IMR-90 (cell line): ENCODE data around the gene ZNF587. TPM values are rescaled to one million over a fixed set of nuclear protein-coding genes. Genes with fewer than 3 reads are reported as not detected.
A peak's percentile ranks its signal among the peaks of the same experiment; 100 is the strongest.

ENCODE experiments used
- ATAC-seq: fragments of 200-7000 bp; cut with Tn5 transposase; 2 replicates; pipeline ENCODE4 v1.9.1; 2020; ENCODE audit warnings: low read depth, mild to moderate bottlenecking, moderate library complexity
- BruUV-seq: library from RNA; stranded (reverse); fragments of 400-500 nt; replicated peaks from 2 replicates; lab custom pipeline; 2021; lab: Mats Ljungman, UMichigan
- CTCF ChIA-PET: fragments of 300-600 bp; formaldehyde crosslinking; extraction: SDS; loops from one replicate; lab custom pipeline; 2021; ENCODE audit warnings: antibody characterized with exemption; lab: Yijun Ruan, JAX
- POLR2A ChIA-PET: fragments of 300-600 bp; sonication (Branson Sonifier 250); formaldehyde crosslinking; loops from one replicate; lab custom pipeline; 2022; ENCODE audit warnings: antibody characterized with exemption; ENCODE audit not compliant: unreplicated experiment; lab: Charles Lee
- DNase-seq: peaks from one replicate; pipeline ENCODE4 v3.0.0; 2013
- H2AFZ ChIP-seq: replicated peaks from 2 replicates; pipeline ENCODE3; 2013; ENCODE audit warnings: low read length, mild to moderate bottlenecking; ENCODE audit not compliant: poor library complexity
- H2AK5ac ChIP-seq: 2 replicates; pipeline ENCODE4 v1.6.1; 2013; ENCODE audit warnings: low read depth, low read length, inconsistent platforms
- H2AK9ac ChIP-seq: replicated peaks from 2 replicates; pipeline ENCODE3; 2013; ENCODE audit warnings: mild to moderate bottlenecking, low read depth, low read length, moderate library complexity; ENCODE audit not compliant: poor library complexity
- H2BK120ac ChIP-seq: 2 replicates; pipeline ENCODE4 v1.6.1; 2013; ENCODE audit warnings: low read depth, low read length, inconsistent platforms
- H2BK15ac ChIP-seq: 3 replicates; pipeline ENCODE4 v1.6.1; 2013; ENCODE audit warnings: low read depth, low read length, inconsistent platforms
- H2BK20ac ChIP-seq: 2 replicates; pipeline ENCODE4 v1.6.1; 2013; ENCODE audit warnings: low read depth, mild to moderate bottlenecking, inconsistent platforms, low read length, moderate library complexity
- H2BK5ac ChIP-seq: 2 replicates; pipeline ENCODE4 v1.6.1; 2013; ENCODE audit warnings: mild to moderate bottlenecking, low read depth, low read length, inconsistent platforms; ENCODE audit not compliant: poor library complexity, severe bottlenecking
- H3K14ac ChIP-seq: replicated peaks from 2 replicates; pipeline ENCODE4 v1.6.1; 2013; ENCODE audit warnings: low read depth, low read length, inconsistent platforms
- H3K18ac ChIP-seq: 2 replicates; pipeline ENCODE4 v1.6.1; 2013; ENCODE audit warnings: low read depth, low read length, control low read depth
- H3K23ac ChIP-seq: 2 replicates; pipeline ENCODE4 v1.6.1; 2013; ENCODE audit warnings: low read depth, low read length, inconsistent platforms
- H3K27ac ChIP-seq: 2 replicates; pipeline ENCODE4 v1.5.1; 2013; ENCODE audit warnings: mild to moderate bottlenecking, control low read depth, low read length; ENCODE audit not compliant: insufficient read depth
- H3K27me3 ChIP-seq: 2 replicates; pipeline ENCODE4 v1.6.1; 2013; ENCODE audit warnings: low read length; ENCODE audit not compliant: control insufficient read depth, insufficient read depth
- H3K36me3 ChIP-seq: 2 replicates; pipeline ENCODE4 v1.6.1; 2013; ENCODE audit warnings: low read length, mixed read lengths; ENCODE audit not compliant: control insufficient read depth, insufficient read depth
- H3K4ac ChIP-seq: 2 replicates; pipeline ENCODE4 v1.6.1; 2013; ENCODE audit warnings: low read depth, low read length, inconsistent platforms
- H3K4me1 ChIP-seq: 2 replicates; pipeline ENCODE4 v1.6.1; 2013; ENCODE audit warnings: low read length, mixed read lengths; ENCODE audit not compliant: control insufficient read depth, insufficient read depth
- H3K4me2 ChIP-seq: 2 replicates; pipeline ENCODE4 v1.6.1; 2013; ENCODE audit warnings: low read depth, mild to moderate bottlenecking, control low read depth, low read length, moderate library complexity
- H3K4me3 ChIP-seq: 2 replicates; pipeline ENCODE4 v1.5.1; 2013; ENCODE audit warnings: low read depth, mild to moderate bottlenecking, control low read depth, low read length, moderate library complexity; ENCODE audit not compliant: insufficient read depth
- H3K56ac ChIP-seq: 2 replicates; pipeline ENCODE4 v1.6.1; 2013; ENCODE audit warnings: low read length, inconsistent platforms; ENCODE audit not compliant: insufficient read depth; ENCODE audit errors: extremely low read depth
- H3K79me1 ChIP-seq, 2 experiments: 2 replicates each; pipeline ENCODE4 v1.6.1; 2013; ENCODE audit warnings: low read length in 2 of 2, inconsistent platforms in 1 of 2, low read depth in 1 of 2
- H3K9ac ChIP-seq: 2 replicates; pipeline ENCODE4 v1.6.1; 2013; ENCODE audit warnings: low read depth, low read length, control low read depth
- H3K9me1 ChIP-seq: 2 replicates; pipeline ENCODE4 v1.6.1; 2013; ENCODE audit warnings: low read length, inconsistent platforms; ENCODE audit not compliant: insufficient read depth
- H3K9me3 ChIP-seq: 2 replicates; pipeline ENCODE4 v1.6.1; 2013; ENCODE audit warnings: low read length; ENCODE audit not compliant: control insufficient read depth, insufficient read depth
- H4K20me1 ChIP-seq: 2 replicates; pipeline ENCODE4 v1.6.1; 2013; ENCODE audit warnings: low read length, inconsistent platforms; ENCODE audit not compliant: insufficient read depth
- H4K5ac ChIP-seq: 2 replicates; pipeline ENCODE4 v1.6.1; 2013; ENCODE audit warnings: mild to moderate bottlenecking, low read depth, low read length, control low read depth
- H4K8ac ChIP-seq, 2 experiments: 2 replicates each; pipeline ENCODE4 v1.6.1; 2013; ENCODE audit warnings: low read depth in 2 of 2, low read length in 2 of 2, control low read depth in 1 of 2, inconsistent platforms in 1 of 2
- H4K91ac ChIP-seq: 2 replicates; pipeline ENCODE4 v1.6.1; 2013; ENCODE audit warnings: low read depth, low read length, inconsistent platforms; ENCODE audit not compliant: insufficient read depth
- BHLHE40 ChIP-seq: fragments of 150-350 bp; IDR thresholded peaks from 2 replicates; pipeline ENCODE4 v1.6.1; 2016; ENCODE audit warnings: mild to moderate bottlenecking, low read depth, low read length
- CEBPB ChIP-seq: IDR thresholded peaks from 2 replicates; pipeline ENCODE4 v1.6.1; 2012; ENCODE audit warnings: low read depth, low read length, improper control_type of control experiment
- CHD1 ChIP-seq: IDR thresholded peaks from 2 replicates; pipeline ENCODE4 v1.6.1; 2012; ENCODE audit warnings: low read depth, low read length, improper control_type of control experiment
- ELK1 ChIP-seq: fragments of 150-350 bp; IDR thresholded peaks from 2 replicates; pipeline ENCODE4 v1.6.1; 2016; ENCODE audit warnings: low read depth, mild to moderate bottlenecking, low read length, moderate library complexity, borderline replicate concordance
- FOS ChIP-seq: fragments of 150-350 bp; IDR thresholded peaks from 2 replicates; pipeline ENCODE4 v1.6.1; 2016; ENCODE audit warnings: low read depth, low read length
- MAFK ChIP-seq: IDR thresholded peaks from 2 replicates; pipeline ENCODE4 v1.6.1; 2012; ENCODE audit warnings: low read depth, low read length, improper control_type of control experiment
- MAZ ChIP-seq: IDR thresholded peaks from 2 replicates; pipeline ENCODE4 v1.6.1; 2012; ENCODE audit warnings: low read depth, mild to moderate bottlenecking, low read length, improper control_type of control experiment, moderate library complexity, borderline replicate concordance
- NFE2L2 ChIP-seq: fragments of 150-350 bp; IDR thresholded peaks from 2 replicates; pipeline ENCODE4 v1.6.1; 2016; ENCODE audit warnings: low read depth, mild to moderate bottlenecking, low read length
- RAD21 ChIP-seq: IDR thresholded peaks from 2 replicates; pipeline ENCODE4 v1.6.1; 2012; ENCODE audit warnings: low read length, improper control_type of control experiment
- RCOR1 ChIP-seq: IDR thresholded peaks from 2 replicates; pipeline ENCODE4 v1.6.1; 2012; ENCODE audit warnings: mild to moderate bottlenecking, low read length, improper control_type of control experiment; ENCODE audit not compliant: insufficient replicate concordance
- RFX5 ChIP-seq: IDR thresholded peaks from 2 replicates; pipeline ENCODE4 v1.8.0; 2012; ENCODE audit warnings: low read depth, mild to moderate bottlenecking, low read length, moderate library complexity
- WGBS, 2 experiments: methylation state at CpG; one replicate each; pipeline versions ENCODE4 v1.1.5 to v1.1.7; 2013; ENCODE audit warnings: missing lambda C conversion rate in 2 of 2; ENCODE audit not compliant: insufficient read length in 1 of 2; ENCODE audit errors: extremely low coverage in 2 of 2; 5-methylcytosine and 5-hydroxymethylcytosine counted together
- dilution Hi-C: fragments of 300-500 bp; cut with HindIII; formaldehyde crosslinking; loops from one replicate; pipeline ENCODE4 v1.14.3; 2018; ENCODE audit warnings: low sequenced_read_pairs; ENCODE audit not compliant: unreplicated experiment
- in situ Hi-C: fragments of 300-500 bp; cut with MboI; formaldehyde crosslinking; loops from 3 replicates; pipeline ENCODE4 v1.14.3; 2019; ENCODE audit warnings: low sequenced_read_pairs, inconsistent platforms, mixed read lengths
- intact Hi-C: fragments of 100-400 bp; cut with micrococcal nuclease; formaldehyde crosslinking; loops from 2 replicates; pipeline ENCODE4 v1.10.0; 2022
- polyA plus RNA-seq, 3 experiments: library from polyadenylated mRNA; depleted of rRNA; stranded (reverse); fragments of >200 nt; gene quantifications; 2 replicates each; pipeline ENCODE4 v1.2.3, GENCODE V29; 2012; ENCODE audit warnings: low replicate concordance in 1 of 3
- total RNA-seq: library from RNA; depleted of rRNA; stranded (reverse); fragments of >200 nt; gene quantifications from 2 replicates; pipeline ENCODE4 v1.2.3, GENCODE V29; 2012
- TF ChIP-seq, protein P1 (sequence below): fragments of 150-350 bp; IDR thresholded peaks from 2 replicates; pipeline ENCODE4 v1.6.1; 2017; ENCODE audit warnings: mild to moderate bottlenecking, antibody characterized with exemption, low read length, low read depth
- TF ChIP-seq, protein P2 (sequence below): conservative IDR thresholded peaks from 2 replicates; pipeline ENCODE4 v1.5.1; 2012; ENCODE audit warnings: mild to moderate bottlenecking, low read depth, low read length, improper control_type of control experiment

ZNF587 gene
- total and polyA plus RNA-seq, 2 of the 4 experiments (the other 2 are of a cell fraction) = 14.0 to 43.7 TPM

GRCh38 chr19:57818378-57818777, 31.3 kb upstream of the ZNF587 start:
- no peak overlapping the region for H2BK20ac ChIP-seq
- H2BK5ac ChIP-seq = no peak overlapping the region
- H3K9ac ChIP-seq = no peak overlapping the region
- TF ChIP-seq MAZ (no peak), MAFK (no peak), CHD1 (no peak), NFE2L2 (no peak), RAD21 (no peak), BHLHE40 (no peak), FOS (no peak), RFX5 (no peak), CEBPB (no peak), ELK1 (no peak), RCOR1 (no peak)
- TF ChIP-seq, protein P1, sequence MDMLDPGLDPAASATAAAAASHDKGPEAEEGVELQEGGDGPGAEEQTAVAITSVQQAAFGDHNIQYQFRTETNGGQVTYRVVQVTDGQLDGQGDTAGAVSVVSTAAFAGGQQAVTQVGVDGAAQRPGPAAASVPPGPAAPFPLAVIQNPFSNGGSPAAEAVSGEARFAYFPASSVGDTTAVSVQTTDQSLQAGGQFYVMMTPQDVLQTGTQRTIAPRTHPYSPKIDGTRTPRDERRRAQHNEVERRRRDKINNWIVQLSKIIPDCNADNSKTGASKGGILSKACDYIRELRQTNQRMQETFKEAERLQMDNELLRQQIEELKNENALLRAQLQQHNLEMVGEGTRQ = no peak
- TF ChIP-seq, protein P2, sequence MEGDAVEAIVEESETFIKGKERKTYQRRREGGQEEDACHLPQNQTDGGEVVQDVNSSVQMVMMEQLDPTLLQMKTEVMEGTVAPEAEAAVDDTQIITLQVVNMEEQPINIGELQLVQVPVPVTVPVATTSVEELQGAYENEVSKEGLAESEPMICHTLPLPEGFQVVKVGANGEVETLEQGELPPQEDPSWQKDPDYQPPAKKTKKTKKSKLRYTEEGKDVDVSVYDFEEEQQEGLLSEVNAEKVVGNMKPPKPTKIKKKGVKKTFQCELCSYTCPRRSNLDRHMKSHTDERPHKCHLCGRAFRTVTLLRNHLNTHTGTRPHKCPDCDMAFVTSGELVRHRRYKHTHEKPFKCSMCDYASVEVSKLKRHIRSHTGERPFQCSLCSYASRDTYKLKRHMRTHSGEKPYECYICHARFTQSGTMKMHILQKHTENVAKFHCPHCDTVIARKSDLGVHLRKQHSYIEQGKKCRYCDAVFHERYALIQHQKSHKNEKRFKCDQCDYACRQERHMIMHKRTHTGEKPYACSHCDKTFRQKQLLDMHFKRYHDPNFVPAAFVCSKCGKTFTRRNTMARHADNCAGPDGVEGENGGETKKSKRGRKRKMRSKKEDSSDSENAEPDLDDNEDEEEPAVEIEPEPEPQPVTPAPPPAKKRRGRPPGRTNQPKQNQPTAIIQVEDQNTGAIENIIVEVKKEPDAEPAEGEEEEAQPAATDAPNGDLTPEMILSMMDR = no peak
- DNase-seq (no peak), ATAC-seq (no peak)
- H3K4ac ChIP-seq = no peak overlapping the region
- in situ Hi-C loops (no loop called here), dilution Hi-C loops (no loop called here), intact Hi-C loops (no loop called here)
- BruUV-seq = no TSS peak
- peaks cover 4% of the 10 kb centered on the region for H3K9me1 ChIP-seq
- no peak overlapping the region for H3K56ac ChIP-seq
- ChIA-PET CTCF (no interaction called here), POLR2A (no interaction called here)
- H2BK15ac ChIP-seq = no peak overlapping the region
- no peak overlapping the region for H3K27ac ChIP-seq
- H2BK120ac ChIP-seq = no peak overlapping the region
- no peak overlapping the region for H3K4me3 ChIP-seq
- no peaks in the 10 kb centered on the region; the same call in 1 of the 2 replicates for H4K20me1 ChIP-seq
- H3K4me1 ChIP-seq = peaks cover 5% of the 10 kb centered on the region
- no peak overlapping the region for H3K18ac ChIP-seq
- no peak overlapping the region for H4K5ac ChIP-seq
- H2AK5ac ChIP-seq = peak overlapping the region; percentile 60; the same call in 1 of the 2 replicates
- 100% methylated on average over 4 of the region's 7 CpGs; no CpG with 5 or more reads in 1 of the 2 experiments for WGBS, 2 experiments
- no peak overlapping the region for H2AFZ ChIP-seq
- no peak overlapping the region for H3K4me2 ChIP-seq
- H3K23ac ChIP-seq = 0 out of 2 replicates have a peak overlapping the region, but pooled peaks have one; percentile 51
- no peak overlapping the region for H2AK9ac ChIP-seq
- H3K14ac ChIP-seq = no peak overlapping the region
- peak overlapping the region; percentile 7 to 37; a peak in 3 of 4 replicates for H4K8ac ChIP-seq
- H3K36me3 ChIP-seq = no peaks in the 10 kb centered on the region; the same call in 1 of the 2 replicates
- no peaks in the 10 kb centered on the region for H3K9me3 ChIP-seq
- no peak overlapping the region for H4K91ac ChIP-seq
- peaks cover 4 to 62% of the 10 kb centered on the region in 2 experiments; a peak in 3 of 4 replicates for H3K79me1 ChIP-seq
- H3K27me3 ChIP-seq = no peaks in the 10 kb centered on the region
